NCI-H345 (cell line): ENCODE measurements around the gene MIOX.

Source experiments
- DNase-seq: peaks from one replicate; lab custom pipeline; 2025; lab: John Stamatoyannopoulos, UW

MIOX gene

DNA sequence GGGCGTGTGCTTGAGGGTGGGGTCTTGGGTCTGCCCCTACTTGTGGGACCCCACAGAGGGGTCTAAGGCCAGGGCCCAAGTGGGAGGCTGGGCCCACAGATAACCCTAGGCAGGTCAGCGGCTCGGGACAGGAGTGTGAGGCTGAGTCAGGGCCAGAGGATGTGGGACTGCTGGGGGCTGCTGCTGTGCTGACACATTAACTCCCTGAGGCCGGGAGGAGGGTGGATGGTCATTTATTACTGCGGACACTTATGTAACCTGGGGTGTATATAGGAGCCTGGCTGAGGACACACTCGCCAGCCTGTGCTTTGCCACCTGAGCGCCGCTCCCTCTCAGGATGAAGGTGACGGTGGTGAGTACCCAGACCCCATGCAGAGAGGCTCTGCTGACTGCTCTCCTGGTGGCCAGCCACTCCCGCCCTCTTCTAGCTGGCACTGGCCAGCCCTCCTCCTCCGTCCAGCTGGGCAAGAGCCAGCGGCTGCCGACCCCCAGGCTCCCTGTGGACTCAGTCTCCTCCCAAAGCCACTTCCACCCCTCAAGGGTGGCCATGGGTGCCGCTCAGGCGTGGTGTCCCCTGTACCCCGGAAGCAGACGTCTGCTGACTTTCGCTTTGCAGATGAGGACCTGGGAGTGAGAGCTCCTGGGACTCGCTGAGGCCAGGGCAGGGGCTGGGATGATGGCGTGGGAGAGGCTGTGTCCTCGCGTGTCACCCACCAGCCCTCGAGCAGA, at the start of gene MIOX:
Gene MIOX (plus strand): TSS at position 299 of the 729 bp plus-strand sequence. CDS start 39 bp downstream, at position 338.
- no peak for DNase-seq

DNA sequence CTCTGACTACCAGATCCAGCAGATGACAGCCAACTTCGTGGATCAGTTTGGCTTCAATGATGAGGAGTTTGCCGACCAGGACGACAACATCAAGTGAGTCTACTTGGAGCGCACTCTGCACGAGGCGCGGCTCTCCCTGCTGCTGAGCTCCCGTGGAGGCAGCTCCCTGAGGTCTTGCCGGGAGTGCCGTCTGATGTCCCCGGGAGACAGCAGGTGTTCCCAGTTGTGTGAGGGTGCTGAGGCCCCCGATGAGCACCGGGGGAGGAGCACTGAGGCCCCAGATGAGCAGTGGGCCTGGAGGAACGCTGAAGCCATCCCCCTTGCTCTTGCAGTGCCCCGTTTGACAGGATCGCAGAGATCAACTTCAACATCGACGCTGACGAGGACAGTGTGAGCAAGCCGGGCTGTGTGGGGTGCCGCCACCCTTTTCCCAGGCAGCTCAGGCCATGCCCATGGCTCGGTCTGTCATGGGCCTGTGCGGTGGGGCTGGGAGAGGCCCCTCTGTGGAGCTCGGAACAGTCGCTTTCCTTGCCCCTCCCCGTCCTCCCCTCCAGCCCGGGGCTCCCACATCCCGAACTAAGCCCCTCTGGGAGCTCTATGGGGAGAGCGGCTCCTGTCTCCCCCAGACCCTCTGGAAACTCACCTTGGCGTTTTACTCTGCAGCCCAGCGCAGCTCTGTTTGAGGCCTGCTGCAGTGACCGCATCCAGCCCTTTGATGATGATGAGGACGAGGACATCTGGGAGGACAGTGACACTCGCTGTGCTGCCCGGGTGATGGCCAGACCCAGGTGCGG, 49.0 kb upstream of the MIOX start:
- no peak for DNase-seq

- DNase-seq = no peak
Measured at GRCh38 chr22:50438305-50439275, 48.1 kb upstream of the MIOX start.

GRCh38 chr22:50439314-50439870, 47.3 kb upstream of the MIOX start:
- DNase-seq = no peak

DNA sequence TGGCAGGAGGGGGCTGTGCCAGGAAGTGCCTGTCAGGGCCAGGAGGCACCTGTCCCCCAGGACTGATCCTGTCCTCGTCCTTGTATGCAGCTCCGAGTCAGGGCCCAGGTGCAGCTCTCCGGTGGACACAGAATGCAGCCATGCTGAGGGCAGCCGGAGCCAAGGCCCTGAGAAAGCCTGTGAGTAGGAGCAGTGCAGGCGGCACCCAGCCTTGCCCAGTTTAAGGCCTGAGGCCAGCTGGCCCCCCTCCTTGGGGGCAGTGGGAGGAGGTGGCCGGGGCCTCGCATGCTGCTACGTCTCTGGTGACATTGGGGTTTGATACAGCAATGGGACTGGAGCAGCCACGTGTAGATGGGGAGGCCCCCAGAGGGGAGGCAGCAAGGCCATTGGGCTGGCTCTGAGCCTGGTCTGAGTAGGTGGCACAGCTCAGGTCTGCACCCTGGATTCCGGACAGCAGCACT, 46.8 kb upstream of the MIOX start:
- DNase-seq = no peak

GRCh38 chr22:50440544-50441249, 46.0 kb upstream of the MIOX start:
- DNase-seq = no peak

DNA sequence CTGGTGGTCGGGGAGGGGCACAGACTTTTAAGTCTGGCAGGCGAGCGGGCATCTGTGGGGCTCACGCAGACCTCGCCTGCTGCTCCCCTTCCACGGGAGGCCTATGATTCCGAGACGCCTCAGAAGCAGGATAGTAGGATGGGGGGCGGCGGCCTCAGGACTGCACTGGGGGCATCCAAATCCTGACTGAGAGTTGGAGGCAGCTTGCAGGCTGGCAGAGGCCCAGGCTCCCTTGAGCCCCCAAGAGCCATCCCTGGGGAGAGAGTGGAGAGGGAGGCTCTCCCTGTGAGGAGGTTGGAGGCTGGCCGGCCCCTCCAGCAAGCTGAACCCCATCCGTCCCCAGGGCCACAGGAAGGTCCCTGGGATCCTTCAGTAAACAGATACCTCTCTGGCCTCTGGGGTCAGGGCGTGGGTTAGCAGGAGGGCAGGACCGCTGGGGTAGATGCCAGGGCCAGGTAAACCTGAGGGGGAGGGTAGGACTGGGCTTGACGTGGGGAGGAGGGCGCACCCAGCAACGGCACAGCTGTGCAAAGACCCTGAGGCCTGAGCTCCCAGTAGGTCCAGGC, 45.1 kb upstream of the MIOX start:
- no peak for DNase-seq

GRCh38 chr22:50443197-50443596, 43.5 kb upstream of the MIOX start:
- DNase-seq = no peak

GRCh38 chr22:50443801-50444625, 42.6 kb upstream of the MIOX start:
- no peak for DNase-seq

DNA sequence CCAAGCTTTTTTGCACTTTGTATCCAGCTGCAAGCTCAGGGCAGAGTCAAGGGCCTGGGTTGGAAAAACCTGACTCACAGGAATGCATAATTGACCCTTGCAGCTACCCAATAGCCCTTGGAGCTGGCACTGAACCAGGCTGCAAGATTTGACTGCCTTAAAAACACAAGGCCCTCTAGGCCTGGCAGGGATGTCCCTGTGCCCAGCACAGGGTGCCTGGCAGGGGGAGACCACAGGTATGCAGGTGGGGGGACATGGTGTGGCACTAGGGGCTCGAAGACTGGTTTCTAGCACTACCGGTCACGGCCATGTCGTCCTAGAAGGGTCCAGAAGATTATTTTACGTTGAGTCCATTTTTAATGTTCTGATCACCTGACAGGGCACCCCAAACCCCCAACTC, 42.0 kb upstream of the MIOX start:
- no peak for DNase-seq

GRCh38 chr22:50445071-50445879, 41.4 kb upstream of the MIOX start:
- DNase-seq = no peak

DNA sequence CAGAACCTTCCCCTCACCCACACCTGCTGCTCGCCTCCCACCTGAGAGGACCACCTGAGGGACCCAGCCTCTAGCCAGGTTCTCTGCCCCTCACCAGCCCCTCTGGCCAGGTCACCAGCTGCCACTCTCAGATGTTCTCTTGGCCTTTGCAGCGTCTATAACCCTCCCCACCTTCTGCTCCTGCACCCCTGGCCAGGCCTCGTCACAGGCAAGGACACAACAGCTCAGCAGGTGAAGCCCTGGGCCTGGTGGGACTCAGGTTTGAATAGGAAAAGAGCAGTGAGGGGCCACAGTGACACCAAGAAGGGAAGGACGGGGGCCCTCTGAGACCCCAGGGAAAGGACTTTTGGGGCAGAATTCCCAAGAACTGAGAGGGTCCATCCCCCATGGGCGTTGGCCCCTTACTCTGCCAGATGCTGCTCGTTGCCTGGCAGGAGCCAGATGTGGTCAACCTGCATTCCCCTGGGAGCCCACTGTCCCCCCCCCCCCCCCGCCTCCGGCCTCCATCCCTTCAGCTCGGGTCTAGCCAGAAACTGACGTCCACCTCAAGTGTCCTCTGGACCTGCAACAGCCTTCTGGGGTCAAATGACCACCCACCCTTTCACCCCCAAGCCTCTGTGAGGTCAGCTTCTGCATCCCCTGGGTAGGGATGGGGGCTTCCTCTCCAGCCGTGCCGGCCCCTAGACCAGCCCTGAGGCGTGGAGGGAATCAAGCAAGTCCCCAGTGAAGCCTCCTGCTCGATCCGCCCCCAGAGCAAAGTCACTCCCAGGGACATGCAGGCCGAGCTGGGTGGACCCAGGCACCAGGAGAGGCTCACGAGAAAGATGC, 40.6 kb upstream of the MIOX start:
- DNase-seq = no peak

DNA sequence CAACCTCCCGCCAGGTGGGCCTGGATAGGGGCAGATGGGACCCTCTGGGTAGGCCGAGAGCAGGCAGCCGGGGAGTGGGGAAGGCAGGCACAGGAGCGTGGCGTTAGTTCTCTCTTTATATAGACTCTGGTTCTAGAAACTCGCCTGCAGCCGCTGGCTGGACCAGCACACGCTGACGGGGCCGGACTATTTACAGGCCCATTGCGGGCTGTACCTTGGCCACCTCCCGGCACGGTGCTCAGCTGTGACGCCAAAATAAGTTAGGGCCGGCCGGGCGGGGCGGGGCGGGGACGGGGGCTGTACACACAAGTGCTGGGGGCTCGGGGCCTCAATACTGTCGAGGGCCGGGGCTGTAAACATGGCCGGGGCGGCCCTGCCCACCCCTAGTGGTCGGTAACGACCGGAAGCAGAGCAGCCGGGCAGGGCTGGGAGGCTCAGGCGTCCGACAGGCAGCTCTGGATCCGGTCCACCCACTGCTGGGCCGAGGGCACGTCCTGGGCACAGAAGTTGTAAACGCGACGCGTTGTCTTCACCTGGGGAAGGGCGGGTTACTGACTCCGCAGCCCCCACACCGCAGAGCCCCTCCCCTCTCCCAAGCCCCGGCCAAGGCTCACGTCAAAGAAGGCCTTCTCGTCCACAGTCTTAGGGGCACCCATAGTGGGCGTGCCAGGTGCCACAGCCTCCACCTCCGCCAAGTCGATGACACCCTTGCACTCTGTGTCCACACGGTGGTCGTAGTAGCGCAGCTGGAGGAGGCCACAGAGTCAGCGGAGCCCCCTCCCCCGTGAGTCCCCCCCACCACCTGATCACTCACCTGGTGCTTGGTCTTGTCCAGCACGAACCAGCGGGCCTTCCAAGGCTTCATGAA, 39.7 kb upstream of the MIOX start:
- no peak for DNase-seq

DNA sequence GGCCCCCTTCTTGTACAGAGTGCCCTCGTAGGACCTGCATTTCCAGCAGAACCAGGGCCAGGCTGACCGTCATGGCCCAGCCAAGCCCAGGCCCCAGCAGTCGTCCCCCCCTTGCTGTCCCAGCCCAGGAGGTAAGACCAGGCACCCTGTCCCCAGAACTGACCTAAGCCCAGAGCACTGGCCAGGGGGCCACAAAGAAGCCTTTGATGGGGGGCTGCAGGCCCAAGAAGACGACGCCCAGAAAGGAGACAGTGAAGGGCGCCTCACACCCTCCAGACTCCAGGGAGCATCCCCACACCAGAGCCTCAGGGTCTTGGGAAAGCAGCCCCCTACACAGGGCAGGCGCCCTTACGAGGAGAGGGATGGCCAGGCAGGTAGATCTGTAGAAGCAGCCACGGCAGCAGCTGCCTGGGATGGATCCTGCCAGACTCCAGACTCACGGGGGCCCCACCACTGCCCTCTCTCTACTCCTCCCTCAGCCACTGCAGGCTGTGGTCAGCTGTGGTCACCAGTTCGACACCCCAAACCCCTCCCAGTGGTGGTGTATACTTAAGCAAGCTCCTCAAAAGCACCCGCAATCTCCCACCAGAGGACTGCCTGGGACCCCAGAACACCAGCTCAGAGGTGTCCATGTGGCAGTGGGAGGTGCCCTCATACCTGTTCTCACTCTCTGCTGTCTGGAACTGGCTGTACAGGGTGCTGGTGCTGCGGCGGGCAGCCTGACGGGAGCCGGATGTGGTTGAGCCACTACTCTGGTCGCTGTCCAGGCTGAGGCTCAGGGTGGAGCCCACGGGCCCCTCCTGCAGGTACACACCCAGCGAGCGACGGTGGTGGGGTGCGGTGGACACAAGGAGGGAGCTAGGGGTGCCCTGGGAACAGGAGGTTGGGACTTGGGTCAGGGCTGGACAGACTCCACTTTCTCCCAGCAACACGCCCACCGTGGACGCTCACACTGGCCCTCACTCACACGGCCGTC, 38.8 kb upstream of the MIOX start:
- no peak for DNase-seq

- no peak for DNase-seq
Measured at GRCh38 chr22:50452649-50453048, 34.0 kb upstream of the MIOX start.

- no peak for DNase-seq
Measured at GRCh38 chr22:50454556-50455075, 32.0 kb upstream of the MIOX start.
